ENCODE data around the gene CPD. TPM values are rescaled to one million over a fixed set of nuclear protein-coding genes. Genes with fewer than 3 reads are reported as not detected.

CPD gene
- total and polyA plus RNA-seq, 2 of the 13 experiments (the other 11 are each of a cell fraction or from before 2014, with no cell fraction given) = 46.1 to 72.3 TPM

GRCh38 chr17:30337393-30337999, 41.2 kb upstream of the CPD start (continued):
- no peak for TF ChIP-seq ZNF142 (CRISPR knock-in tag; IDR thresholded peaks at IDR 0.05)
- no peak for TF ChIP-seq KDM1A (CRISPR knock-in tag; IDR thresholded peaks at IDR 0.05)
- no peak for TF ChIP-seq ZNF597 (CRISPR knock-in tag; IDR thresholded peaks at IDR 0.05)
- no peak for TF ChIP-seq IRX3 (CRISPR knock-in tag; IDR thresholded peaks at IDR 0.05; ENCODE audit: borderline replicate concordance, low read depth)
- TF ChIP-seq HIVEP1 (CRISPR knock-in tag; IDR thresholded peaks at IDR 0.05) = 0 out of 2 replicates have a peak, but pooled peaks have one; percentile 12
- peak; percentile 38; the same call in 1 of the 2 replicates for TF ChIP-seq REPIN1 (CRISPR knock-in tag; IDR thresholded peaks at IDR 0.05; ENCODE audit: borderline replicate concordance, low read depth)
- TF ChIP-seq ZNF563 (CRISPR knock-in tag; IDR thresholded peaks at IDR 0.05) = no peak
- TF ChIP-seq ZNF614 (CRISPR knock-in tag; IDR thresholded peaks at IDR 0.05; ENCODE audit: borderline replicate concordance) = no peak; the same call in 1 of the 2 replicates
- TF ChIP-seq RFX5 (IDR thresholded peaks at IDR 0.05; ENCODE audit: low read depth, low read length) = no peak
- TF ChIP-seq ZNF7 (CRISPR knock-in tag; IDR thresholded peaks at IDR 0.05) = no peak
- TF ChIP-seq ZNF615 (CRISPR knock-in tag; IDR thresholded peaks at IDR 0.05; ENCODE audit: borderline replicate concordance) = no peak
- no peak for TF ChIP-seq ZNF432 (CRISPR knock-in tag; IDR thresholded peaks at IDR 0.05; ENCODE audit: borderline replicate concordance)
- TF ChIP-seq RBAK (CRISPR knock-in tag; IDR thresholded peaks at IDR 0.05) = no peak
- TF ChIP-seq ETV5 (CRISPR knock-in tag; IDR thresholded peaks at IDR 0.05; ENCODE audit: borderline replicate concordance) = peak; percentile 95
- TF ChIP-seq DDIT3 (CRISPR knock-in tag; IDR thresholded peaks at IDR 0.05) = no peak
- no peak for TF ChIP-seq KLF9 (CRISPR knock-in tag; IDR thresholded peaks at IDR 0.05; ENCODE audit: low read depth)
